GM21576 (cell line): ENCODE data around the gene FAM180A.

Source experiments
- ATAC-seq: cut with Tn5 transposase; IDR thresholded peaks from one replicate; pipeline ENCODE4 v1.9.1; 2021; ENCODE audit warnings: mild to moderate bottlenecking, moderate library complexity; ENCODE audit not compliant: unreplicated experiment

Gene FAM180A

DNA sequence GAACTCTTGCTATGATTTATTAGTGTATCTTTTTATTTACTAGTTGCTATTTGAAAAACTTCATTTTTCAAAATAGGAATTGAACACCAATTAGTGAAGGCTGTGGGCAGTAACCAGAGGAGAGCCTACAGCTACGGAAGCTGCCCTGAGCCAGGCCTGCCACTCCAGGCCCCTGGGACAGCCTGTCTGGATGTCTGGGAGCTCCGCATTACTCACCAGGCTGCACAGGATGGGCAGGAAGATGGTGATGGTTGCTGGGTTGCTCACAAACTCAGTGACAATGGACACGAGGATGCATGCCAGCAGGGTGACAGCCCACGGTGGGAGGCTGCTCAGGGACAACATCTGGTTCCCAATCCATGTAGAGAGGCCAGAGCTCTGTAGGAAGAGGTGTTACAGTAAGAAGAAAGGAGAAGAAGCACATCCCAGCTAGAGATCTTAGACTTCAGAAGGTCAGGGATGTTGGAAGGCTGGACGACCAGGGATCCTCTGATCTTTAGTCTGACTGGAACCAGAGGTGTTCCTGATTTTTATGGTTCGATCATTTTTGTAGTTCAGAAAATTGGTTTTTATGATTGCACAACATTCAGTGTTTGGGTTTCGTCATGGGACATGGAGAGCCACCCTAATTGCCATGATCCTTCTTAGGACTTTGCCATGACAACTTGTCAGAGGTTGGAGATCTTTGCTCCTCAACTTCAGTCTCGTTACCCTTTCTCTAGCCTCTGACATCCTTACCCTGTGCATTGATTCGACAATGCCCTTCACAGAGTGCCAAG is 63.1 kb downstream of the FAM180A start:
- ATAC-seq: no peak

DNA sequence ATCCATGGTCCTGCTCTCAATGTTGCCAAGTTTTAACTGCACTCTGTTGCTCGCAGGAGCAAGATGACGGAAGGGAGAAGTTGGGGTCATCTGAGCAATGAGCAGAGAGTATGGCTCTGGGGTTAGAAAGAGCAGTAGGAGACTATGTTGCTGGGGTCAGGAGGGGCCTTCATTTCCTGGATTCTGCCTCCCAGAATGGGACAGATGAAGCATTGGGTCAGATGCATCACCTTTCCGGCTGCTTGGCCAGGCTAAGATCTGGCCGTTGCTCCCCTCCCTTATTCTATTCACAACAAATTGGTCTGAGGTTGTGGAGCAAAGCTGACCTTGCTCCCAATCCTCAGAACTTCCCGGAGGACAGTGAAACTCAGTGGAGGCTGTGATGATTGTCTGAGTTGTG is 63.9 kb downstream of the FAM180A start:
- ATAC-seq: no peak

DNA sequence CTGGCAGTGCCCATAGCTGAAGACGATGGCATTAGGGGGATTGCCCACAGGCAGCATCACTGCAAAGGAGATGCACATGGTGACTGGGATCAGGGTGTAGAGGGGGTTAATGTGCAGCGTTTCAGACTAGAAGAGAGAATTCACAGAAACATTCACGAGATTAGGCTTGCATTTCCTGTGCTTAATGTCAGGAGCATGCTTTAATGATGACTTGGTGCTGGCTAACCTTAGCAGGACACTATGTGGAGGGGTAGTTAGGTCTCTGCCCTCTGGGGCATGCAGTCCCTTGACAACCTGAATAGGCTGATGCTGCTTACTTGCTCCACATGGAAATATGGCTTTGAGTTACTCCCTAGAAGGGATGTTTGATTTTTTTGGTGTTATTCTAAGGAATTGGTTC is 64.5 kb downstream of the FAM180A start:
- no peak for ATAC-seq

DNA sequence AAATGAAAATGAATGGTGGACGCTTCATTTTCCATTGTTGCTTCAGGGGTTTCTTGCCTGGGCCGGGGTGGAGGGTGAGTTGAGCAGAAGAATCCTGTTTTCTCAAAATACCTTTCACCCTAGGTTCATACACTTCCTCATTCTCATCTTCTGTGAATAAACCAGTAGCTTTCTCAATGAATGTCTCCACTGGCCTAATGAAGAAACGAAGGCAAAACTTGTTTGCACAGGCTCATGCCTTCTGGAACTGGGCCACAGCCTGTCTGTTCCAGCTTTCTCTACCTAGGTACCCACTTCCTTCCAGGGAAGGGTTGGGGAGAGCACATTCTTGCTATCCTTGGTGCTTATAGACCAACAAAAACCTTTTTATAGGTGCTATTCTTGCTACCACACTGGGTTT is 65.0 kb downstream of the FAM180A start:
- no peak for ATAC-seq

DNA sequence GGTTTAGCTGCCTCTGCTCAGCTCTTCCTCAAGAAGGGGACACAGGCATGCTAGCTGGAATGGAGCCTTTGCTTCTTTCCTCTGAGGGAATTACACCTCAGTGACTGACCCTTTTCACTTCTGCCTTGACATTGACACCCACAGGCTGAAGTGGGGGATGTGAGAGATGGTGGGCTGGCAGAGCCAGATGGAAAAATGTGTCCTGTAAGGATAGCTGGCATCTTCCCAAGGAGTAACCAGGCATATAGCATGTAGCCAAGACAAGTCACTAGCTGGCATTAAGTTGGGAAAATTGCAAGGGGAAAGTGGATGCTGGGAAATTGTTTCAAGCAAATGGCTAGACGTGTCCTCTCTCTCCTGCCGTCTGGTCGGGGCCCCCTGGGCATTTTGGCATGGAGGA is 66.4 kb downstream of the FAM180A start:
- ATAC-seq: no peak

DNA sequence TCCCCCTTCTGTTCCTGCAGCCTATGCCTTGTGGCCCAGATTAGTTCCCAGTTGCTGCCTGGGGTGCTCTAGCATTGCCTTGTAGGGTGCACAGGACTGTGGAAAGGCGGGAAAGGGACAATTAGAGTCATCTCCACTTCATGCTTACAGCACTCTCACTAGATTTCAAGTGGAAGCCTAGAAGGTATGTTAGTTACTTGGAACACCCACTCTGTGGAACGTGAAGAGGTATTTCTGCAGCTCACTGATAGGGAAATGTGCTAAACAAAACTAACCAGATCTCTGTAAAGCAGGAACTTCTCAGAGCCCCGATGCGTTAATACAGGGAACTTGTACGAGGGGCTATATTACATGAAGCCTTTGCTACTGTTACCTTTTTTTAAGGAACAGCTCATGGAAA is 66.9 kb downstream of the FAM180A start:
- ATAC-seq: no peak
